ENCODE results near the gene TMEM51. TPM values are rescaled to one million over a fixed set of nuclear protein-coding genes. Genes with fewer than 3 reads are reported as not detected.

TMEM51 gene
- total RNA-seq, 4 donors from 2014 or later = 9.3 to 14.1 (median 11.6) TPM

DNA sequence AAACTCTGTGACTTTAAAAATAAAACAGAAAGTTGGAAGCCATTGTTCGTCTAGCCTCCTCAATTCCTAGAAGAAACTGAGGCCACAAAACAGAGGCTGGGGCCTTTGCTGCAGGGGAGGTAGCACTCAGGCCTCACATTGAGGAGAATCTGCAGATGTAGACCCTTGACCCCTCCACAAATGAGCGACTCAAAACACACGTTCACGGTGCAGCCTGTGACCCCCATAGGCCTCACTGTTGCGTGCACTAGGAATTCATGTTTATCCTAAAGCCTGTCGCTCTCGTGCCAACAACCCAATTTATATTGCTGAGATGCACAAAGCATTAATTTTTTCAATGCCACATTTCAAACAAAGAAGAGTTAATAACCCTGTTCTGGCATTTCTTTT, 5.6 kb downstream of the TMEM51 start:
- Histone ChIP-seq H3K36me3 (no peaks in the 10 kb centered on the region), H3K4me1 (peaks cover 0 to 25% (median 0%) of the 10 kb centered on the region in 4 donors), H3K27ac (no peak overlapping the region), H3K9me3 (no peaks in the 10 kb centered on the region), H3K27me3 (peaks cover 0 to 10% of the 10 kb centered on the region in 2 donors), H3K4me3 (no peak overlapping the region)
- WGBS, 2 donors = 32 to 45% methylated on average over 7 of the region's 7 CpGs
- no peak for DNase-seq (ENCODE audit: low spot score in 2 of 2)
- no peak for TF ChIP-seq POLR2A (IDR thresholded peaks at IDR 0.05)
- TF ChIP-seq CTCF (IDR thresholded peaks at IDR 0.05) = no peak
- TF ChIP-seq EP300 (IDR thresholded peaks at IDR 0.05) = no peak

GRCh38 chr1:15160626-15161025, 7.1 kb downstream of the TMEM51 start:
- WGBS, 2 donors = 43 to 50% methylated on average over 8 of the region's 8 CpGs
- Histone ChIP-seq H3K9me3 (no peaks in the 10 kb centered on the region), H3K27ac (no peak overlapping the region), H3K4me3 (no peak overlapping the region), H3K36me3 (no peaks in the 10 kb centered on the region), H3K27me3 (no peaks in the 10 kb centered on the region), H3K4me1 (peaks cover 0 to 13% (median 0%) of the 10 kb centered on the region in 4 donors)
- DNase-seq (ENCODE audit: low spot score in 2 of 2) = no peak
- TF ChIP-seq EP300 (IDR thresholded peaks at IDR 0.05) = no peak
- TF ChIP-seq POLR2A (IDR thresholded peaks at IDR 0.05) = no peak
- no peak for TF ChIP-seq CTCF (IDR thresholded peaks at IDR 0.05)

DNA sequence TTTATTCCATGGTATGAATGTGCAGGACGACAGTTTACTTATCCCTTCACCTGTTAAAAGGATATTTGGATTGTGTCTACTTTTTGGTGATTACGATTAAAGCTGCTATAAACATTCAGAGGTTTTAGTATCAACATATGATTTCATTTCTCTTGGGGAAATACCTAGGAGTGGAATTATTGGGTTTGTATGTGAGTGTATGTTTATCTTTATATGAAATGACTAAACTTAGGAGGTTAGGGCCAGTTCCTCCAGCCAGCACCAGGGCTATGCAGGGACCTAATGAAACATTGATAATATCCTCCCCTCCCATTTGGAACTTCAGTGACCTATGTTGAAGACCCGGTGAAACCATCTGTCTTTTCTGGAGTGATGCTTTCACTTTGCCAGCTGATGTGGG, 13.8 kb downstream of the TMEM51 start:
- H3K4me3 ChIP-seq = no peak overlapping the region
- DNase-seq (ENCODE audit: low spot score in 2 of 2) = no peak
- peaks cover 0 to 5% (median 0%) of the 10 kb centered on the region in 4 donors for H3K4me1 ChIP-seq
- H3K36me3 ChIP-seq = no peaks in the 10 kb centered on the region
- no peaks in the 10 kb centered on the region for H3K27me3 ChIP-seq
- 37 to 42% methylated on average over 3 of the region's 3 CpGs for WGBS, 2 donors
- H3K27ac ChIP-seq = no peak overlapping the region
- TF ChIP-seq CTCF (IDR thresholded peaks at IDR 0.05) = no peak
- TF ChIP-seq POLR2A (IDR thresholded peaks at IDR 0.05) = no peak
- no peak for TF ChIP-seq EP300 (IDR thresholded peaks at IDR 0.05)
- no peaks in the 10 kb centered on the region for H3K9me3 ChIP-seq

DNA sequence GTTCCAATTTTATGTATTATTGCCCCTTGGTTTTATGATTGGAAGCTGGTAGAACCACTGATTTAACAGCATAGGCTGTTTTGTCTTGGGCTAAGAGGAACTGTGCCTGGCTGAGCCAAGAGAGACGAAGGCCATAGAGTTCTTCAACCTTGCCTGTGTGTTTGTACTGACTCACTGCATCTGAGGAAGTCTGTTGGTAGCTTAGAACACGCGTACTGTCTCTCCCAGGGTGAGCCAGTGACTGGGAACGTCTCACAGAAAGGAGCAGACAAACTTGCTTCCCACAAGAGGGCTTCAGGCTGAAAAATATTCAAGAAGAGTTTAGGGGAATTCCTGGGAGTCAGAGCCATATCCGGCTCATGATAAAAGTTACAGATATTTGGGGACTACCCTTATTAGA, 14.9 kb downstream of the TMEM51 start:
- no peak for TF ChIP-seq CTCF (IDR thresholded peaks at IDR 0.05)
- TF ChIP-seq POLR2A (IDR thresholded peaks at IDR 0.05) = no peak
- TF ChIP-seq EP300 (IDR thresholded peaks at IDR 0.05) = no peak
- no peaks in the 10 kb centered on the region for H3K9me3 ChIP-seq
- H3K4me1 ChIP-seq = peaks cover 0 to 13% (median 0%) of the 10 kb centered on the region in 4 donors
- H3K4me3 ChIP-seq = no peak overlapping the region
- DNase-seq (ENCODE audit: low spot score in 2 of 2) = no peak
- no peaks in the 10 kb centered on the region for H3K27me3 ChIP-seq
- no peaks in the 10 kb centered on the region for H3K36me3 ChIP-seq
- no peak overlapping the region for H3K27ac ChIP-seq
- 52 to 60% methylated on average over 5 of the region's 5 CpGs for WGBS, 2 donors

GRCh38 chr1:15170071-15170470, 16.5 kb downstream of the TMEM51 start:
- H3K9me3 ChIP-seq = no peaks in the 10 kb centered on the region
- no peak for TF ChIP-seq EP300 (IDR thresholded peaks at IDR 0.05)
- no peak for TF ChIP-seq CTCF (IDR thresholded peaks at IDR 0.05)
- H3K27me3 ChIP-seq = no peaks in the 10 kb centered on the region
- H3K36me3 ChIP-seq = no peaks in the 10 kb centered on the region
- no peak overlapping the region for H3K4me3 ChIP-seq
- H3K27ac ChIP-seq = no peak overlapping the region
- no peak for DNase-seq (ENCODE audit: low spot score in 2 of 2)
- 92 to 95% methylated on average over 7 of the region's 7 CpGs for WGBS, 2 donors
- peaks cover 0 to 13% (median 0%) of the 10 kb centered on the region in 4 donors for H3K4me1 ChIP-seq

Measured in tibial nerve (tissue), 4 donors.